Activated T-helper 17 cell treated with anti-CD3 and anti-CD28 coated beads, Interleukin-2, amount 50 U/mL, for 72 hours (primary cell): ENCODE measurements around the gene FUZ. TPM values are rescaled to one million over a fixed set of nuclear protein-coding genes. Genes with fewer than 3 reads are reported as not detected.

Source experiments
- ATAC-seq: fragments of 150-1000 bp; cut with Tn5 transposase; replicated peaks from 2 replicates; pipeline ENCODE4 v1.10.0; 2021; ENCODE audit warnings: mild to moderate bottlenecking, moderate library complexity
- H3K27ac Mint-ChIP-seq: one replicate; pipeline ENCODE4 v1.8.0; 2022; ENCODE audit warnings: mixed read lengths
- H3K27me3 Mint-ChIP-seq: one replicate; pipeline ENCODE4 v1.8.0; 2022; ENCODE audit warnings: mixed read lengths
- H3K36me3 Mint-ChIP-seq: one replicate; pipeline ENCODE4 v1.8.0; 2022; ENCODE audit warnings: low read depth, mild to moderate bottlenecking, mixed read lengths
- H3K4me1 Mint-ChIP-seq: one replicate; pipeline ENCODE4 v1.8.0; 2022; ENCODE audit warnings: mixed read lengths
- H3K4me3 Mint-ChIP-seq: one replicate; pipeline ENCODE4 v1.8.0; 2022; ENCODE audit warnings: mild to moderate bottlenecking, mixed read lengths
- H3K9me3 Mint-ChIP-seq: one replicate; pipeline ENCODE4 v1.8.0; 2022; ENCODE audit warnings: mixed read lengths
- total RNA-seq, 2 donors: library from RNA; stranded (reverse); gene quantifications; one replicate each; pipeline ENCODE4 v1.2.3, GENCODE V29; 2022

Gene FUZ
- 10 to 100 TPM; 15.5 to 19.1 TPM for total RNA-seq

- ATAC-seq = peak; percentile 78
- Mint-ChIP-seq H3K27me3 (no peaks in the 10 kb centered on the region), H3K27ac (peak within 1 kb of the TSS; percentile 99), H3K4me3 (peak within 1 kb of the TSS; percentile 95), H3K4me1 (peaks cover 11% of the 10 kb centered on the region), H3K36me3 (no peaks in the 10 kb centered on the region), H3K9me3 (no peaks in the 10 kb centered on the region)
Observed at GRCh38 chr19:49812997-49813861, at the start of gene FUZ. FUZ (minus strand) TSS chr19:49813292; CDS start chr19:49813106, 186 bp downstream.

GRCh38 chr19:49862391-49863253 is 49.5 kb upstream of the FUZ start:
- Mint-ChIP-seq H3K9me3 (no peaks in the 10 kb centered on the region), H3K27me3 (no peaks in the 10 kb centered on the region), H3K27ac (no peak overlapping the region), H3K36me3 (peaks cover 87% of the 10 kb centered on the region), H3K4me3 (no peak overlapping the region), H3K4me1 (peaks cover 18% of the 10 kb centered on the region)
- ATAC-seq = no peak

GRCh38 chr19:49861541-49862378 is 48.7 kb upstream of the FUZ start:
- peaks cover 16% of the 10 kb centered on the region for H3K4me1 Mint-ChIP-seq
- no peaks in the 10 kb centered on the region for H3K27me3 Mint-ChIP-seq
- peaks cover 85% of the 10 kb centered on the region for H3K36me3 Mint-ChIP-seq
- ATAC-seq = no peak
- H3K9me3 Mint-ChIP-seq = no peaks in the 10 kb centered on the region
- H3K27ac Mint-ChIP-seq = no peak overlapping the region
- no peak overlapping the region for H3K4me3 Mint-ChIP-seq

GRCh38 chr19:49861107-49861506 is 48.0 kb upstream of the FUZ start:
- H3K4me1 Mint-ChIP-seq = peaks cover 10% of the 10 kb centered on the region
- peaks cover 83% of the 10 kb centered on the region for H3K36me3 Mint-ChIP-seq
- no peaks in the 10 kb centered on the region for H3K27me3 Mint-ChIP-seq
- H3K4me3 Mint-ChIP-seq = no peak overlapping the region
- H3K27ac Mint-ChIP-seq = no peak overlapping the region
- no peaks in the 10 kb centered on the region for H3K9me3 Mint-ChIP-seq
- ATAC-seq = no peak

GRCh38 chr19:49860336-49861102 is 47.4 kb upstream of the FUZ start:
- H3K4me3 Mint-ChIP-seq = no peak overlapping the region
- peaks cover 4% of the 10 kb centered on the region for H3K4me1 Mint-ChIP-seq
- H3K27me3 Mint-ChIP-seq = no peaks in the 10 kb centered on the region
- no peaks in the 10 kb centered on the region for H3K9me3 Mint-ChIP-seq
- peaks cover 83% of the 10 kb centered on the region for H3K36me3 Mint-ChIP-seq
- no peak for ATAC-seq
- no peak overlapping the region for H3K27ac Mint-ChIP-seq

GRCh38 chr19:49859682-49860335 is 46.7 kb upstream of the FUZ start:
- Mint-ChIP-seq H3K27ac (no peak overlapping the region), H3K27me3 (no peaks in the 10 kb centered on the region), H3K36me3 (peaks cover 81% of the 10 kb centered on the region), H3K9me3 (no peaks in the 10 kb centered on the region), H3K4me1 (peaks cover 4% of the 10 kb centered on the region), H3K4me3 (no peak overlapping the region)
- ATAC-seq = no peak

GRCh38 chr19:49858088-49858985 is 45.2 kb upstream of the FUZ start:
- Mint-ChIP-seq H3K9me3 (no peaks in the 10 kb centered on the region), H3K27ac (no peak overlapping the region), H3K36me3 (peaks cover 67% of the 10 kb centered on the region), H3K4me1 (peaks cover 3% of the 10 kb centered on the region), H3K4me3 (no peak overlapping the region), H3K27me3 (no peaks in the 10 kb centered on the region)
- ATAC-seq = no peak

- ATAC-seq = no peak
- Mint-ChIP-seq H3K4me1 (peaks cover 1% of the 10 kb centered on the region), H3K27ac (no peak overlapping the region), H3K27me3 (no peaks in the 10 kb centered on the region), H3K9me3 (no peaks in the 10 kb centered on the region), H3K36me3 (peaks cover 63% of the 10 kb centered on the region), H3K4me3 (no peak overlapping the region)
Observed at GRCh38 chr19:49857838-49858087, 44.7 kb upstream of the FUZ start.

GRCh38 chr19:49857061-49857837 is 44.2 kb upstream of the FUZ start:
- H3K27me3 Mint-ChIP-seq = no peaks in the 10 kb centered on the region
- no peaks in the 10 kb centered on the region for H3K9me3 Mint-ChIP-seq
- peaks cover 6% of the 10 kb centered on the region for H3K4me1 Mint-ChIP-seq
- no peak overlapping the region for H3K4me3 Mint-ChIP-seq
- no peak for ATAC-seq
- H3K36me3 Mint-ChIP-seq = peaks cover 68% of the 10 kb centered on the region
- no peak overlapping the region for H3K27ac Mint-ChIP-seq

- Mint-ChIP-seq H3K4me1 (peaks cover 9% of the 10 kb centered on the region), H3K36me3 (peaks cover 68% of the 10 kb centered on the region)
Observed at GRCh38 chr19:49856574-49857021, 43.5 kb upstream of the FUZ start.

GRCh38 chr19:49855676-49856573 is 42.8 kb upstream of the FUZ start:
- H3K27me3 Mint-ChIP-seq = no peaks in the 10 kb centered on the region
- H3K4me3 Mint-ChIP-seq = no peak overlapping the region
- H3K9me3 Mint-ChIP-seq = no peaks in the 10 kb centered on the region
- H3K27ac Mint-ChIP-seq = peak overlapping the region; percentile 48
- no peak for ATAC-seq
- peaks cover 63% of the 10 kb centered on the region for H3K36me3 Mint-ChIP-seq
- H3K4me1 Mint-ChIP-seq = peaks cover 9% of the 10 kb centered on the region

More at GRCh38 chr19:49856574-49857021, 43.5 kb upstream of the FUZ start:
- no peaks in the 10 kb centered on the region for H3K27me3 Mint-ChIP-seq
- ATAC-seq = no peak
- no peak overlapping the region for H3K27ac Mint-ChIP-seq
- no peak overlapping the region for H3K4me3 Mint-ChIP-seq
- H3K9me3 Mint-ChIP-seq = no peaks in the 10 kb centered on the region
